ENCODE results near the gene GPX2.

DNA sequence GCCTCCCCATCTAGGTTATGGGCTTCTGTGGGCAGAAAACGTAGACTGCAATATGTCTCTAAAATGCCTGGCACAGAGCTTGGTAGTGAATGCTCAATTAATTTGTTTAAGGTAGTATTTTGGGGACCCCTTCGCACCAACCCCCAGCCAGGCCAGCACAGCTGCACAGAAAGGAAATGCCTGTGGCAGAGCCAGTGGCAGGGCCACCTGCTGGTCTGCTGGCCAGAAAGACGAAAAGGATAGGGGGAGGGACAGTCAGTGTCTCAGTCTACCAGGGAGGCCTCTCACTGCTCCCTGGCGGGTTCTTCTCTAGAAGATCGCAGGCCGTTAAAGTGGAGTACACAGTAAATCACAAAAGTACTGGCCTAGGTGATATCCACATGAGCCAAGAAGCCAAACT lies 26.1 kb upstream of the GPX2 start:
- TF ChIP-seq, protein P1, sequence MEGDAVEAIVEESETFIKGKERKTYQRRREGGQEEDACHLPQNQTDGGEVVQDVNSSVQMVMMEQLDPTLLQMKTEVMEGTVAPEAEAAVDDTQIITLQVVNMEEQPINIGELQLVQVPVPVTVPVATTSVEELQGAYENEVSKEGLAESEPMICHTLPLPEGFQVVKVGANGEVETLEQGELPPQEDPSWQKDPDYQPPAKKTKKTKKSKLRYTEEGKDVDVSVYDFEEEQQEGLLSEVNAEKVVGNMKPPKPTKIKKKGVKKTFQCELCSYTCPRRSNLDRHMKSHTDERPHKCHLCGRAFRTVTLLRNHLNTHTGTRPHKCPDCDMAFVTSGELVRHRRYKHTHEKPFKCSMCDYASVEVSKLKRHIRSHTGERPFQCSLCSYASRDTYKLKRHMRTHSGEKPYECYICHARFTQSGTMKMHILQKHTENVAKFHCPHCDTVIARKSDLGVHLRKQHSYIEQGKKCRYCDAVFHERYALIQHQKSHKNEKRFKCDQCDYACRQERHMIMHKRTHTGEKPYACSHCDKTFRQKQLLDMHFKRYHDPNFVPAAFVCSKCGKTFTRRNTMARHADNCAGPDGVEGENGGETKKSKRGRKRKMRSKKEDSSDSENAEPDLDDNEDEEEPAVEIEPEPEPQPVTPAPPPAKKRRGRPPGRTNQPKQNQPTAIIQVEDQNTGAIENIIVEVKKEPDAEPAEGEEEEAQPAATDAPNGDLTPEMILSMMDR (IDR thresholded peaks at IDR 0.05 in 8 of 11, conservative IDR thresholded peaks at IDR 0.05 in 3 of 11) = no peak
- TF ChIP-seq POLR2A (IDR thresholded peaks at IDR 0.05) = no peak
- TF ChIP-seq POLR2AphosphoS5 (IDR thresholded peaks at IDR 0.05) = no peak
